ENCODE results near the gene SUN3.

The SUN3 gene

GRCh38 chr7:47952224-47952623, 76.7 kb downstream of the SUN3 start:
- TF ChIP-seq MYC (IDR thresholded peaks at IDR 0.05; ENCODE audit: low read depth, low read length) = no peak
- no peak for TF ChIP-seq POLR2A (IDR thresholded peaks at IDR 0.05; ENCODE audit: extremely low read depth, insufficient read length)
- no peak for TF ChIP-seq CTCF (IDR thresholded peaks at IDR 0.05; ENCODE audit: low read depth, low read length)
- no peak for TF ChIP-seq MAX (IDR thresholded peaks at IDR 0.05; ENCODE audit: low read depth, low read length)
- no peak for DNase-seq (ENCODE audit: low read depth)
- H3K4me3 ChIP-seq (ENCODE audit: low read depth, low read length) = no peak overlapping the region

GRCh38 chr7:47951374-47951773, 77.5 kb downstream of the SUN3 start:
- no peak overlapping the region for H3K4me3 ChIP-seq (ENCODE audit: low read depth, low read length)
- no peak for DNase-seq (ENCODE audit: low read depth)
- no peak for TF ChIP-seq POLR2A (IDR thresholded peaks at IDR 0.05; ENCODE audit: extremely low read depth, insufficient read length)
- TF ChIP-seq MYC (IDR thresholded peaks at IDR 0.05; ENCODE audit: low read depth, low read length) = no peak
- TF ChIP-seq CTCF (IDR thresholded peaks at IDR 0.05; ENCODE audit: low read depth, low read length) = no peak
- no peak for TF ChIP-seq MAX (IDR thresholded peaks at IDR 0.05; ENCODE audit: low read depth, low read length)

- H3K4me3 ChIP-seq (ENCODE audit: low read depth, low read length) = no peak overlapping the region
- TF ChIP-seq MYC (IDR thresholded peaks at IDR 0.05; ENCODE audit: low read depth, low read length) = no peak
- TF ChIP-seq CTCF (IDR thresholded peaks at IDR 0.05; ENCODE audit: low read depth, low read length) = no peak
- TF ChIP-seq MAX (IDR thresholded peaks at IDR 0.05; ENCODE audit: low read depth, low read length) = no peak
- no peak for TF ChIP-seq POLR2A (IDR thresholded peaks at IDR 0.05; ENCODE audit: extremely low read depth, insufficient read length)
- no peak for DNase-seq (ENCODE audit: low read depth)
Observed at GRCh38 chr7:47950714-47951113, 78.2 kb downstream of the SUN3 start.

GRCh38 chr7:47949703-47950102, 79.2 kb downstream of the SUN3 start:
- H3K4me3 ChIP-seq (ENCODE audit: low read depth, low read length) = no peak overlapping the region
- TF ChIP-seq POLR2A (IDR thresholded peaks at IDR 0.05; ENCODE audit: extremely low read depth, insufficient read length) (no peak), MAX (IDR thresholded peaks at IDR 0.05; ENCODE audit: low read depth, low read length) (no peak), MYC (IDR thresholded peaks at IDR 0.05; ENCODE audit: low read depth, low read length) (no peak), CTCF (IDR thresholded peaks at IDR 0.05; ENCODE audit: low read depth, low read length) (no peak)
- no peak for DNase-seq (ENCODE audit: low read depth)

- no peak for DNase-seq (ENCODE audit: low read depth)
- no peak for TF ChIP-seq MYC (IDR thresholded peaks at IDR 0.05; ENCODE audit: low read depth, low read length)
- TF ChIP-seq POLR2A (IDR thresholded peaks at IDR 0.05; ENCODE audit: extremely low read depth, insufficient read length) = no peak
- no peak for TF ChIP-seq CTCF (IDR thresholded peaks at IDR 0.05; ENCODE audit: low read depth, low read length)
- TF ChIP-seq MAX (IDR thresholded peaks at IDR 0.05; ENCODE audit: low read depth, low read length) = no peak
- no peak within 1 kb of the TSS for H3K4me3 ChIP-seq (ENCODE audit: low read depth, low read length)
Observed at GRCh38 chr7:47948141-47948790, 80.6 kb downstream of the SUN3 start, which contains the start of gene PKD1L1. Gene PKD1L1, minus strand, starts transcription at chr7:47948466. Its CDS starts 26 bp downstream, at chr7:47948440.

All from NB4 (cell line).